ENCODE measurements around the gene UTS2R. TPM values are rescaled to one million over a fixed set of nuclear protein-coding genes. Genes with fewer than 3 reads are reported as not detected.

UTS2R gene
- total RNA-seq, 1 donor from 2014 or later = not detected

DNA sequence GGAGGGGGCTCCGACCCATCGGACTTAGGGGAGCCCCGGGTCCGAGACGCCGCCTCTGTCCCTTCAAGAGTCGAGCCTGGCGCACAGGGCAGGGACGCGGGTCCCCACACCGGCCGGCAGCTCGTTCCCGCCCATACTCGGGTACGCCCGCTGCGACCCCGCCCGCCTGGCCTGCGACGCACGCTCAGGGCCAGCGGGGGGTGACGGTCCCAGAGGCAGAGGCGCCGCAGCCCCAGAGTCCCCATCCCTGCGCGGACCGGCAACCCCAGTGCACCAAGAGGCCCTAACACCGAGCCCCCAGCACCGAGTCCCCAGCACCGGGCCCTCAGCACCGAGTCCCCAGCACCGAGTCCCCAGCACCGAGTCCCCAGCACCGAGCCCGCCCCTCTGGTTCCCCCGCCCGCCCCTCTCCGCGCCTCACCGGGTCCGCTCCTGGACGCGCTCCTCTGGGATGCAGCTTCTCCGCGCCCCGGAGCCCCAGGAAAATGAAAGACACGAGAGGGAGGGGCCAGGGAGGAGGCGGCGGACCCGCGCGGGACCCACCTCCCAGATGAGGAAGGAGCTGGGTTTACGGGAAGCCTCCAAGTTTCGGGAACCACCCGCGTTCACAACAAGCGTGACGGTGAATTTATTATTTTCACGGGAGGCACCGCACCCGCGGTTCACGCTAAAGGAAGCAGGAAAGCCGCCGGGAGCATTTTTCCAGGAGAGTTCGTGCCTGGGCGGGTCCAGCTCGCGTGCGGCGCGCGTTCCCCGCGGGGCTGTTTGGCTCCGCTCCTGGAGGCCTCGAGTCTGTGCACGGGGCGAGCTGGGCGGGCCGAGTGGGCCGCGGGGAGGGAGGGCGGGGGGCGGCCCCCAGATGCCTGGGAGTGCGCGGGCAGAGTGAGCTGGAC lies 38.0 kb upstream of the UTS2R start, which contains the start of gene SECTM1:
Gene SECTM1 (minus strand): TSS at position 488 of the 893 bp plus-strand sequence. CDS start 6,526 bp downstream, outside the sequence.
- Histone ChIP-seq H3K27ac (peak within 1 kb of the TSS; percentile 86), H3K9me3 (no peaks in the 10 kb centered on the region), H3K4me1 (peaks cover 56% of the 10 kb centered on the region), H3K27me3 (ENCODE audit: low read depth) (no peaks in the 10 kb centered on the region), H3K4me3 (peak within 1 kb of the TSS; percentile 76), H3K36me3 (no peaks in the 10 kb centered on the region)
- intact Hi-C loops (cut with DNase I) = no loop called here
- peak; percentile 81 for DNase-seq
- TF ChIP-seq, protein P1, sequence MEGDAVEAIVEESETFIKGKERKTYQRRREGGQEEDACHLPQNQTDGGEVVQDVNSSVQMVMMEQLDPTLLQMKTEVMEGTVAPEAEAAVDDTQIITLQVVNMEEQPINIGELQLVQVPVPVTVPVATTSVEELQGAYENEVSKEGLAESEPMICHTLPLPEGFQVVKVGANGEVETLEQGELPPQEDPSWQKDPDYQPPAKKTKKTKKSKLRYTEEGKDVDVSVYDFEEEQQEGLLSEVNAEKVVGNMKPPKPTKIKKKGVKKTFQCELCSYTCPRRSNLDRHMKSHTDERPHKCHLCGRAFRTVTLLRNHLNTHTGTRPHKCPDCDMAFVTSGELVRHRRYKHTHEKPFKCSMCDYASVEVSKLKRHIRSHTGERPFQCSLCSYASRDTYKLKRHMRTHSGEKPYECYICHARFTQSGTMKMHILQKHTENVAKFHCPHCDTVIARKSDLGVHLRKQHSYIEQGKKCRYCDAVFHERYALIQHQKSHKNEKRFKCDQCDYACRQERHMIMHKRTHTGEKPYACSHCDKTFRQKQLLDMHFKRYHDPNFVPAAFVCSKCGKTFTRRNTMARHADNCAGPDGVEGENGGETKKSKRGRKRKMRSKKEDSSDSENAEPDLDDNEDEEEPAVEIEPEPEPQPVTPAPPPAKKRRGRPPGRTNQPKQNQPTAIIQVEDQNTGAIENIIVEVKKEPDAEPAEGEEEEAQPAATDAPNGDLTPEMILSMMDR (IDR thresholded peaks at IDR 0.05) = no peak
- ATAC-seq = peak; percentile 59

DNA sequence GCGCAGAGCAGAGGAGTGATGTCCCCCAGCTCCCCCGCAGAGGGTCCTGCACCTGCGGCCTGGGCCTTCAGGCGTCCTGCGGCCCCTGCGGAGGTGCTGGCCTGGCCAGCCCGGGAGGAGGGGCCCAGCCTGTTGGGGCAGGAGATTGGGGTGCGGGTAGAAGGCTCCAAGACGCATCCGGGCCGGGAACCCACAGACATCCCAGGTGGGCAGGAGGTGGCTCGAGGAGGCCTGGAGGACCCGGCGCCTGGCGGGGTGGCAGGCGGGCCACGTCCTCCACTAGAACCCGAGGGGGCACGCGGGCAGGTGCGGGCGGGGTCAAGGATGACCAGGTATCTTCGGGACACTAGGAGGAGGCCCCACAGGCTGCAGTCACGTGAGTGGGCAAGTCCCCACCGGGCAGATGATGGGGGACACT lies 37.4 kb upstream of the UTS2R start:
- peak overlapping the region; percentile 86 for H3K27ac ChIP-seq
- no peaks in the 10 kb centered on the region for H3K36me3 ChIP-seq
- TF ChIP-seq, protein P1 (IDR thresholded peaks at IDR 0.05) = no peak
- ATAC-seq (peak in 1 of 2 donors; percentile 1), DNase-seq (peak; percentile 54)
- H3K27me3 ChIP-seq (ENCODE audit: low read depth) = no peaks in the 10 kb centered on the region
- H3K4me1 ChIP-seq = peaks cover 61% of the 10 kb centered on the region
- H3K9me3 ChIP-seq = no peaks in the 10 kb centered on the region
- H3K4me3 ChIP-seq = peak overlapping the region; percentile 76
- intact Hi-C loops (cut with DNase I) = no loop called here

DNA sequence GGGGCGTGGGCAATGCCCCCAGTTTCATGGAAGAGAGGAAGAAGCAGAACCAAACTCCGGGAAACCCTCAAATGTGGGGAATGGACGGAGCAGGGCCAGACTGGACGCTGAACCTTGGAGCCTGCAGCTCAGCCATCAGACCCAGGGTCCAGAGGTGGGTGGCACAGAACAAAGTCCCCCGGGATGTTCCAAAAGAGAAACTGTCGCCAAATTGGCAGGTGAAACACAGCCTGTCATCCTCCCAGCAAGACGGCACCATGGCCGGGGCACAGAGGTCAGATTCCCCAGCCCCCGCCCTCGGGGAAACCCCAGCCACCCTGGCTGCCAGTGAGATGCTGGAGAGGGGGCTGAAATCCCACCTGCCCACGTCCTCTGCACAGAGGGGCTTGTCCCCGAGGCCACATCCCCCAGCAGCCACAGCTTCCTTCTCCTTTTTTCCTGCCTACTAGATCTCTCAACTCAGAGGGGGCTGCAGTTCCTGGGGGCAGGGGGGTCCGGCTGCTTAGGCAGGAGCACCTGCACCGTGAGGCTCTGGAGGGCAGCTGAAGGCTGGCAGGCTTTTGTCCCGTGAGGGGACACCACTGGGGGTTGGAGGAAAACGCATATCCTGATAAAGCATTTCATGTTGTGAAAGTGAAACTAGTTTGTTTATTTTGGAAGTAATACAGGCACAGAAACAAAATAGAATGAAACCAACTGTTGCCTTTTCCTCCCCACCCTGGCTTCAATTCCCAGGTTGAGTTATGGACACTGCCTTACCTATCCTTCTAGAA lies 36.8 kb upstream of the UTS2R start:
- Histone ChIP-seq H3K4me3 (peak overlapping the region; percentile 76), H3K36me3 (no peaks in the 10 kb centered on the region), H3K27ac (peak overlapping the region; percentile 86), H3K27me3 (ENCODE audit: low read depth) (no peaks in the 10 kb centered on the region), H3K9me3 (no peaks in the 10 kb centered on the region), H3K4me1 (peaks cover 65% of the 10 kb centered on the region)
- DNase-seq (no peak), ATAC-seq (peak in 1 of 2 donors; percentile 2)
- intact Hi-C loops (cut with DNase I) = no loop called here
- TF ChIP-seq, protein P1 (IDR thresholded peaks at IDR 0.05) = no peak

DNA sequence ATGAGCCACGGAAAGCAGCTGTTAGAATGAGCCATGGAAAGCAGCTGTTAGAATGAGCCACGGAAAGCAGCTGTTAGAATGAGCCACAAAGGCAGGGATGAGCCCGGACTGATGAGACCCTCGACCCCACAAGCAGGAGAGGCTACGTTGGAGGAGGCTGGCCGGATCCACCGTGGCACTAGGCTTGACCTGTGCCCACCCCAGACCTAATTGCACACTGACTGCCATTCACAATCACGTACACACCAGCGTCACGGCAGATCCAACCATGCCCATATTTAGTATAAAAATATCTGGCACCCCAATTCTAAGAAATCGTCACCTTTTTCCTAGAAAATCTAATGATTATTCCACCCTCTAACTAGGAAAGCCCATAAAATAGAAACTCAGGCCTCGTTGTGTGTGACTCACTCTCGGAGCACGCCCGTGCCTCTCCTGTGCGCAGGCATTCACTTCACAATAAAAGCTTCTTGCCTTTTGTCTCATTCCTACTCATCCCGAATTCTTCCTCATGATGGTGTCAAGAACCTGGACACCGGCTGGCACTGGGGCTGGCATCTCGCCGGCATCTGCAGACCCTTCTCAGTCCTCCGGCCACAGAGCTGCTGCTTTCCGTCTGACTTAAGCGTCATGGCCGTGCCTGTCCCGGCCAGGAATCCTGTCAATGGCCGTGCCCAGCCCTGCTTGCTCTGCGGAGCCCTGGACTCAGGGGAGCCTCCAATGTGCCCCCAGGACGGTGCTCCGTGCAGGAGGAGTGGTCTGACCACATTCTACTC lies 32.5 kb upstream of the UTS2R start:
- no peak for DNase-seq
- H3K36me3 ChIP-seq = no peaks in the 10 kb centered on the region
- intact Hi-C loops (cut with DNase I) = no loop called here
- ATAC-seq = peak; percentile 63 to 79
- peak overlapping the region; percentile 34 for H3K4me3 ChIP-seq
- peak overlapping the region; percentile 69 for H3K27ac ChIP-seq
- H3K4me1 ChIP-seq = peaks cover 32% of the 10 kb centered on the region
- H3K27me3 ChIP-seq (ENCODE audit: low read depth) = no peaks in the 10 kb centered on the region
- TF ChIP-seq, protein P1 (IDR thresholded peaks at IDR 0.05) = no peak
- H3K9me3 ChIP-seq = no peaks in the 10 kb centered on the region
